ENCODE results near the gene ZNF345. TPM values are rescaled to one million over a fixed set of nuclear protein-coding genes. Genes with fewer than 3 reads are reported as not detected.

Gene ZNF345
- 1 to 10 TPM; 2.0 to 5.9 TPM for total RNA-seq

DNA sequence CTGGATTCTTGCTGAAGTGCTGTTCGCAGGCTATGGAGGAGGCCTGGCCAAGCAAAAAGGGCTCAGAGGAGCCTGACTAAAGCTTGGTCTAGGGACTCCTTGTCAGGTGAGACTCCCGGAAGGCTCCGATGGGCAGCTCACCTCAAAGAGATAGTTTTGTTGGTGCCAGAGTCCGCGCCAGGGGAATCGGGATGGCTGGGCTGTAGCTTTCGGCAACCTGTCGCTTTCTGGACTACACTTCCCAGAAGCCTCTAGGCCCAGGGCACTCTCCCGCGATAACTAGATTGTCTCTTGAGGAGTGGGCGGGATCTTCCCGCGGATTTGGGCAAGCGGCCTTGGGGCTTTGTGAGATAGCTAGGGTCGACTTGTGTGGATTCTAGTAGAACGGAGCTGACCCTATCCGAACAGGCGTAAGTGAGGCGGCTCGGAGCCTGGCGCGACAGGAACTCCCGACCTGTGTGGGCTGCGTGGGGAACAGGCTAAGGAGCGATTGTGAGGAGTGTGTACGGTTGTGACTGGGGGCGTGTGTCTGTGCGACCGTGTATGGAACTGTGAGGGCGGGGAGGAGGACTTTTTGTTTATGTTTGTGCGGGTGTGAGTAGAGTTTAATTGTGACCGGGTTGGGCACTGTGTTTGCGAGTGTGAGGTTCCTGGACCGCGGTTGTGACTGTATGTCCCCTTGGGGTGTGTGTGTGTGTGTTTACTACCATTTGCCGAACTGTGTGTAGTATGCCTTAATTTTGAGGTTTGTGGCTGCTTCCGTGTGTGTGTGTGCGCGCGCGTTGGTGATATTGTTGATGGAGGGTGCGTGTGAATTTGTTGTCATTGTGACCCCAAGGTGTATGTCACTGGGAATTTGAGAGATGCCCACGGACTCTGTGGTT, at the start of gene ZNF345:
ZNF345 (plus strand) TSS at position 318 of the 884 bp plus-strand sequence. CDS start 25,955 bp downstream, outside the sequence.

DNA sequence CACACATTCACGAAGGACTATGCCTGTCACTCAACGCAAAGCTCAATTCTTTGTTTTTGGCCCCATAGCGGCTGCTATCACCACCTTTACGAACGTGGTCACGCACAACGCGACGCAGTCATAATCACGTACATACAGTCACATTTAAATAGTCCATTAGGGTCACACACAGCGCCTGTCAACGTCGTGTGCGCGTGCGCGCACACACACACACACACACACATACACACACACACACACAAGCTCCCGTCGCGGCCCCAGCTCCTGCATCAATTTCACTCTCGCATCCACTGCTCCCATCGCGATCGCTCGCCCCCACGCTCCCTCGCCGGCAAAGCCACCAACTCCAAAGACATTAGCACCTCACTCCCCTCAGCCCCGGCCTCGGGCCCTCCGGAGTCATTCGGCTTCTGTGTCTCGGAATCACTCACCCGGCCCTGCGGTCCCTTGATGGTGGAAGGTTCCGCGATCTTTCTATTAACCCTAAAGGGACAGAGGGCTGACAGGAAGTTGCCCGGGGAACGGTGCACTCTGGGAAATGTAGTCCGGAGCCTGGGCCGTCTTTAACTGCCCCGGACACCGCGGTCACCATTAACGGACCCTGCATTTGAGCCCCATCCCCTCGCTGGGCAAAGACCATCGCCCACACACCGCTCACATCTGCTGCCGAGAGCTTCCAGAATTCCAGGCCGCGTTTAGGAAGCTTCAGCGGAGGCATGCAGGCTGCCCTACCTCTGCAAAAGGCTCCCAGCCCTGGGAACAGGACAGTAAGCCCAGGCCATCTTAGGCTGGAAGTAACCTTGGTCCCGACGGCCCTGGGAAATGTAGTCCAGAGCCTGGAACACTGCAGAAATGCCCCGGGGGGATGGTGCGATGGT, 12.5 kb upstream of the ZNF345 start, which contains the start of gene ZNF790:
ZNF790 (minus strand) TSS at position 482 of the 878 bp plus-strand sequence. CDS start 12,768 bp downstream, outside the sequence.

GRCh38 chr19:36915992-36916830, 65.5 kb downstream of the ZNF345 start, which contains the start of the genes ZNF568 and ZNF829:
Gene ZNF568 (plus strand): TSS chr19:36916332. CDS start chr19:36922771, 6,439 bp downstream.
Gene ZNF829 (minus strand): TSS chr19:36916291. CDS start chr19:36915167, 1,124 bp downstream.

Small RNA genes within 50 kb of the gene (small RNA-seq; reads per million reads assigned to genes)
- gene RF00019, result 0 reads per million in 2 donors

Other genes with a start within 250 kb of the ZNF345 start
- 10 to 100 TPM in 1 of 2 donors, 1 to 10 TPM in 1; 9.7 to 21.0 TPM for gene ZNF382, start 245.6 kb upstream of the ZNF345 start, total RNA-seq
- gene ZNF461, start 184.0 kb upstream of the ZNF345 start, total RNA-seq, result 1 to 10 TPM; 5.5 to 7.0 TPM
- 1 to 10 TPM; 4.7 to 6.9 TPM for gene ZNF567, start 163.3 kb upstream of the ZNF345 start, total RNA-seq
- 1 to 10 TPM; 3.4 to 5.0 TPM for gene ZNF850, start 78.1 kb upstream of the ZNF345 start, total RNA-seq
- 1 to 10 TPM; 8.7 to 10.0 TPM for gene ZNF790, start 12.5 kb upstream of the ZNF345 start, total RNA-seq
- gene ZNF829, start 65.4 kb downstream of the ZNF345 start, total RNA-seq, result 1 to 10 TPM; 2.7 to 3.4 TPM
- gene ZNF568, start 65.5 kb downstream of the ZNF345 start, total RNA-seq, result 1 to 10 TPM; 7.0 to 8.9 TPM
- gene ZNF420, start 227.6 kb downstream of the ZNF345 start, total RNA-seq, result 1 to 10 TPM; 4.5 to 7.3 TPM